Stimulated activated CD8-positive, alpha-beta memory T cell treated with anti-CD3 and anti-CD28 coated beads, Interleukin-12 subunit alpha, Interleukin-12 subunit beta, amount 100 ng/mL, for 24 hours (primary cell): ENCODE measurements around the gene TLL1.

ENCODE experiments used
- DNase-seq: peaks from one replicate; pipeline ENCODE4 v3.0.0-alpha.2; 2020; ENCODE audit errors: extremely low read depth

TLL1 gene

DNA sequence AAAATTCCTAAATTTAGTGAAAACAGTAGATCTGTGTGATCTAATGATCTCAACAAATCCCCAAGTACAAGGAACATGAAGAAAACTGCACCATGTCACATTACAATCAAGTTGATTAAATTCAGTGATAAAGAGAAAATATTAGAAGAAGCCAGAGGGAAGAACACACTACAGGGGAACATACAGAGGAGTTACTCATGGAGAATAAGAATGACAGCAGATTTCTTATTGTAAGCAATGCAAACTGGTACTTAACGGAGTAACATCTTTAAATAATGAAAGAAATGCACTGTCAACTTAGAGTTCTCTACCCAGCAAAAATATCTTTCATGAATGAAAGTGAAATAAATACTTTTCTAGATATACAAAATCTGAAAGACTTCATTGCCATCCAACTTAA lies 21.1 kb downstream of the TLL1 start:
- DNase-seq, result no peak

DNA sequence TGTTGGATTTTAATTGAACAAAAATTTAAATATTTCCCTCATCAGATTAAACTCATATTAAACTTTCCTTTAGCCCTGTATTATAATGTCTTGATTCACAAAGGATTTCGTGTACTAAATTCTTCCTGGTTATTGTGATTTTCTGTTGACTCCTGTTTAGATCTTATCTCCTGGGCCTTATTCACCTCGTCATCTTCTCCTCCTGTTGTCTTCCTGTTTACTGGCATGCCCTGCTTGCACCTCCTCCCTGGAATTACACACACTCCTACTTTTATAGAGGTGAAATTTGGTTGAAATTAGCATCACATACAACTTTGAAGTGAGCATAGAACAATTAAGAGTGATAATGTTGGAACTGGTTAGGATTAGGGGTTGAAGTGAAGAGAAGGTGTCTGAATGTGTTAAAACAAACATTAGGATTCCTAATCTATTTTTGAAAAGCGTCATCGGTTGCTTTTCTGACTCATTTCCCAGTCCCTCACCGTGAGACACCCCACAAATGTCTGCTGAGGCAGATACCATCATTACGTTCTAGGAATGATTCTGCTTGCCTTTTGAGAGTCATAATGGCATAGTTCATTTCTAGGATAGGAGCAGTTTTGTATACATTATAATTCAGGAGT lies 32.5 kb downstream of the TLL1 start:
- DNase-seq, result no peak

GRCh38 chr4:165906272-165906671 lies 33.2 kb downstream of the TLL1 start:
- DNase-seq, result no peak

DNA sequence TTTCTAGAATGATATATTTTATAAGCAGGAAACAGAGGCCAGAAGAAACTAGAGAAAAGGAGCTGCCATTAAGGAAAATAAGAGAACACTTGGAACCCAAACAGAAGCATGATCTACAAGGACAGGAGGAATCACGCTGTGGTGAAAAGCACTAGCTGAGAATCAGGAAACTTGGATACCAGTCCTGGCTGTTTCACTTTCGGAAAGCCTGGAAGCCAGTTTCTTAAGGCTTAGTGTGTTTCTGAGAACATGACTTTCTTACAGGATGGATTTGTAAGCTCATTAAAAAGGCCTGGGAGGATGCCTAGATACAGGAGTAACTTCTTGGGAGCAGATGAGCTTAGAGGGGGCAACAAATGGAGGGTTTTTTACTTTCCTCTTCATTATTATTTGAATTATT lies 36.9 kb downstream of the TLL1 start:
- no peak for DNase-seq

- DNase-seq, result no peak
These were observed 42.2 kb downstream of the TLL1 start for GRCh38 chr4:165915215-165915614.

DNA sequence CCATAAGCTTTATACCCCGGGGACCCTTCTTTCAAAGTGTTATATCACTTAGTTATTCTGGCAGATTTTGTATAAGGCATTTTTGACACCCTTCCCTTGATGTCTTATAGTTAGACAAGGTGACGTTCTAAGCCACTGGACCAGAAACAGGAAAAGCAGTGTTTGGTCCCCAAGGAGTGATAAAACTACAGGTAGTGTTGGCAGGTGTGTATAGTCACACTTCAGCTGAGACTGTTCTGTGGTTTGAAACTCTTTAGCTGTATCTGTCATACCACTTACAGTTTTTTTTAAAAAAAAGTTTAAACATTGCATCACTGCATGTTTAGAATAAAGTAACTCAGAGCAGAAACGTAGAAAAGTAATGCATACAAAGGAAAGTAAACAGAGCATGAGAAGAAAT lies 48.5 kb downstream of the TLL1 start:
- DNase-seq, result no peak

DNA sequence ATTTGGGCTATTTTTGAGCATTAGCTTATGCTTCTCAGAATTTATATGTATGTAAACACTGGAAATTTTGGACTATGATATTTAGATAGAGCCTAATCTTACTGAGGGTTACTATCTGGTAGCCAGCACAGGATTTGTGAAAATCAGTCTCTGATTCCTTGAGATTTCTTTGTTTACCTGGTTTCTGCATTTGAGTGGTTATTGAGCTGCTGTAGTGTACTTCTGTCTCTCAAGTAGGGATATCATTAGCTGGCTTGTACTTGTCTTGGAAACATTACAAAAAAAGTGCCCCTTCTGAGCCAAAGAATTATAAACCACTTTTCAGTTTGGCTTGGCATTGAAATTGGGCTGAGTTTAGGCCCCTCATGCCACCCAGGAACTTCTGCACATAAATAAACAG lies 49.7 kb downstream of the TLL1 start:
- DNase-seq, result no peak

DNA sequence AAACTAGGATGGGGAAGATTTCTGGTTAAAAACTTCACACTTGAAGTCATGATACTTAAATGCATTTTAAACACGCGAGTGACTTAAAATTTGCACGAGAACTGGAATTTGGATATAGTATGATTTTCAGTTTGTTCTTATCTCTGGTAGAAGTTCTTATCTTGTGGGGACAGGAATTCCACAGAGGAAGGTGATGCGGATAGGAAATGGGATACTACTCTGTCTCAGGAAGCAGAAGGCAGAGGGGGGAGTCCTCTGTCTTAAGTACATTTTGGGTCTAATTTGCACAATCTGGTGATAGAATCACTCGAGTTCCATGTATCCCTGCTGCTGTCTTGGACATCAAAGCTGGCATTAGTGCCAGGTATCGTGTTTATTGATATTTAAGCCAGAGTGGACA lies 53.3 kb downstream of the TLL1 start:
- no peak for DNase-seq

DNA sequence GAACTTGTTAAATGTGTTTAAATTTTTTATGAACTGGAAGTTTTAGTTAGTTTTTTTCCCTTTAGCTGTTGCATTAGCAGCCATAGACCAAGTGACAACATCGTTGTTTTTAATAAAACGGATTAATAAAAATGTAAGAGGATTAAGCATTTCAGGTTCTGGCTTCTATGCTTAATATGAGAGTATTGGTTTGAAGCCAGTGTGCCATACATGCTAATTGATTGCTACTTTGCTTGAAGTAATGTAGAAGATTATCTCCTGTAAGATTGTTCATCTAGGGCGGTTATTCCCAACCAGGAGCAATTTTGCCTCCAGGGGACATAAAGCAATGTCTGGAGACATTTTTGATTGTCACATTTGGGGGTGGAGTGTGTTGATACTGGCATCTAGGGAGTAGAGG lies 54.3 kb downstream of the TLL1 start:
- DNase-seq, result no peak

- DNase-seq, result no peak
These were observed 54.8 kb downstream of the TLL1 start for GRCh38 chr4:165927815-165928214.

GRCh38 chr4:165928601-165929000 lies 55.6 kb downstream of the TLL1 start:
- no peak for DNase-seq

DNA sequence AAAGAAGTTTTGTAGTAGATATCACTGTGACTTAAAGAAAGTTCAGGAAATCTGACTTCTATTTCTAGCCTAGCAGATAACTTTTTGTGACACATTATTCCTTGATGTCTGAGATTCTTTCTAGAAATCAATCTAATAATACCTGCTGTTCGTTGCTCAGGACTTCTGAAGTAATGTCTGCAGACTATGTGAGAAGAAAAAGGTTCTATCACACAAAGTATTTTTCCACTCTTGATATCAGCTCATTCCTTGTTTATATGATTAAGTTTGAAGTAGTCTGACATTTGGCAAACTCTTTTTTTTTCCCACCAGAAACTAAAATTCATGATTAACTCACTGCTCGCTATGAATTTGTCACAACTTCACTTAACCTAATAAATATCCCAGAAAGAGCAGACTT lies 56.6 kb downstream of the TLL1 start:
- DNase-seq, result no peak

GRCh38 chr4:165931741-165932140 lies 58.7 kb downstream of the TLL1 start:
- DNase-seq, result no peak

- DNase-seq, result no peak
These were observed 71.9 kb downstream of the TLL1 start for GRCh38 chr4:165944900-165945299.

DNA sequence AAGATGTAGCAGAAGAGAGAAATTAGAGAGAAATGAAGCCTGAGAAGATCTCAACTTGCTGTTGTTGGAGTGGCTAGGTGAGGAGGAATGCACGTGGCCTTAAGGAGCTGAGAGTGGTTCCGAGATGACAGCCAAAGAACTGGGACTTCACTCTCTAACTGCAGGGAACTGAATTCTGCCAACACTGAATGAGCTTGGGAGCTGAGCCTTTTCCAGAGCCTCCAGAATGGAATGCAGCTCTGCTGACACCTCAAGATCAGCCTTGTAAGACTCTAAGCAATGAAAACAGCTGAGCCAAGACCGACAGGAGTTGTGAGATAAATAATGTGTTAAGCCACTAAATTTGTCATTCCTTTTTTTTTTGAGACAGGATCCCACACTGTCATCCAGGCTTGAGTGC lies 73.0 kb downstream of the TLL1 start:
- no peak for DNase-seq

DNA sequence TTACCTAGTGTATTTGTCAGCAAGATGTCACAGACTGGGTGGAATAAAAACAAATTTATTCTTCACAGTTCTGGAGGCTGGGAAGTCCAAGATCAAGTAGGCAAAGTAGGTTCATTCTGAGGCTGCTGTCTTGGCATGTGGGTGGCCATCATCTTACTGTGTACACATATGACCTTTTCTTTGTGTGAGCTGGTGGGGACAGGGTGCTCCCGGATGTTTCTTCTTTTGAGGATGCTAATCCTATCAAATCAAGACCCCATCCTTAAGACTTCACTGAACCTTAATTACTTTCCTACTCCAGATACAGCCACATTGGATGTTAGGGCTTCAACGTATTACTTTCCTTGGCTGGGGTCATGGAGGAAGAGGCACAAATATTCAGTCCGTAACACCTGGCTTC lies 74.0 kb downstream of the TLL1 start:
- DNase-seq, result no peak

DNA sequence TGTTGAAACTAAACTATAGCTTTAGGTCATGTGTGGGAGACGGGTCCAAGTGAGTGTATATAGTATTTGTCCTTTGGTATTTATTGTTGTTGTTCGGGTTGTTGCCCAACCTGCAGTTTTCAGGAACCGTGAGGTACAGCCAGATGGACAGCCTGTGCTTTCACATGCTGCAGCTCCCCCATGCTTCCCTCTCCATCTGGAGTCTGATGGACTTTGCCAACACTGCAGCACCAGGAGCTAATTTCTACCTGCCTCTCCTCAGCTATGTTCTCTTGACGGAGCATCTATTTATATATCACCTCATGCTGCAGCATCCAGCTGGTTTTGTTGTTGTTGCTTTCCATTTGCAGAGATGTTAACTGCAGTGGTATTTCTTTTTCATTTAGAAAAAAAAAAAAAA lies 80.1 kb downstream of the TLL1 start:
- DNase-seq, result no peak

DNA sequence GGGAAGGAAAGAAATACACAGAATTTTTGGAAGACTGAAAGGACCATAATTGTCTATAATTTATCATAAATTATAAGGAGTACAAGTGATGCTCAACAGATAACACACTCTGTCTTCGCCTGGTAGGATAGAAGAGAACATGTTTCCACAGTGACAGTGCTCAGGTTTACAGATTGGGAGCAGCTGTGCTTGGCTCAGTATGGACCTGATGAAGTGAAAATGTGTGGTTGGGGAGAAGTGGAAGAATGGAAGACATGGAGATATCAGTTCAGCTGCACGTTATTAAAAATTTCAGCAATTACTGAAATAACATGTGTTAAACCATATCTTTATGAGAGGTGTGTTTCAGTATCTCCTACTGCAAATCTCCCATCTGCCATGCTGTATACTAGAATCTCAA lies 90.6 kb downstream of the TLL1 start:
- no peak for DNase-seq

- DNase-seq, result no peak
These were observed 91.6 kb downstream of the TLL1 start for GRCh38 chr4:165964591-165964990.

DNA sequence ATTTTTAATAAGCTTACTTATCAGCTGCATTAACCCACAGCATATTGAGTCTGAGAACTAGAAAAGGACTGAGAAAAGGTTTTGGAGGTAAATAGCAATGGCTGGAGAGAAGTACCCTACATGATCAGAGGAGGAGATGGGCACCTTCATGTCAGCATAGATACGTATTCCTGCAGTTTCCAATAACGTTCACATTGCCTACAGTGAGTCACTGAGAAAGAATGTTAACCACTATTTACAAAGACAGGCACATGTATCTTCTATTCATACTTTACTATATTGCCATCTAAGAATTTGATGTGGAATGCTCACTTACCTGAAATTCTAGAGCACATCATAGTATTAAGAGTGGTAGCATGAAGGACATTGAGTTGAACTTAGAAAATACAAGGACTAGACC lies 92.5 kb downstream of the TLL1 start:
- no peak for DNase-seq

DNA sequence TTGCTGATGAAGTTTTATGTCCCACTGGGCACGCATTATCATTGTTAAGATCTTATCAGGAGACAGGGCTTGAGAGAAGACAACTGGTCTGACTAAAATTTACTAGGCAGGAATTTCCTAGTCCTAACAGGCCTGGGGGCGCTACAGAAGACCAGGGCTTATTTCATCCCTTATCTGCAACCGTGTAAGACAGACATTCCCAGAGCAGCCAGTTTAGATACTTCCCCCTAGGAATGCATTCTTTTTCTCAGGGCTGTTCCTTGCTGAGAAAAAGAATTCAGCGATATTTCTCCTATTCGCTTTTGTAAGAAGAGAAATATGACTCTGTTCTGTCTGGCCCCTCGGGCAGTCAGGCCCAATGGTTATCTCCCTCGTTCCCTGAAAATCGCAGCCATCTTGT lies 93.8 kb downstream of the TLL1 start:
- no peak for DNase-seq

DNA sequence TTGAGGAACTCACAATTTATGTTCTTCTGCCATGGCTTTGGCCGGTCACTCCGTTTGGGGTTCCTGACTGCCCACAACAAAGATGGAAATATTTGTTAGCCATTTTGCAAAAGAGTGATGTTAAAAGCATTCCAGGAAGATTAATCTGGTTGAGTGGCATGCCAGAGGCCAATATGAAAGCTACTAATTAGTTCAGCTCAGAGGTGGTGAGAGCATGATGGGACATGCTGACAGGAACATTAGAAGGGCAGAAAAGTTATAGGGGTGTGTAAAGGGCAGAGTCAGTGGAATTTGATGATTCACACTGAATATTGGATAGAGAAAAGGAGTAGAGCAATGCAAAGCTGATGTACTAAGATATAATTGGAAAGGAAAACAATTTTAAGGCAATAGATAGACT lies 94.4 kb downstream of the TLL1 start:
- no peak for DNase-seq

DNA sequence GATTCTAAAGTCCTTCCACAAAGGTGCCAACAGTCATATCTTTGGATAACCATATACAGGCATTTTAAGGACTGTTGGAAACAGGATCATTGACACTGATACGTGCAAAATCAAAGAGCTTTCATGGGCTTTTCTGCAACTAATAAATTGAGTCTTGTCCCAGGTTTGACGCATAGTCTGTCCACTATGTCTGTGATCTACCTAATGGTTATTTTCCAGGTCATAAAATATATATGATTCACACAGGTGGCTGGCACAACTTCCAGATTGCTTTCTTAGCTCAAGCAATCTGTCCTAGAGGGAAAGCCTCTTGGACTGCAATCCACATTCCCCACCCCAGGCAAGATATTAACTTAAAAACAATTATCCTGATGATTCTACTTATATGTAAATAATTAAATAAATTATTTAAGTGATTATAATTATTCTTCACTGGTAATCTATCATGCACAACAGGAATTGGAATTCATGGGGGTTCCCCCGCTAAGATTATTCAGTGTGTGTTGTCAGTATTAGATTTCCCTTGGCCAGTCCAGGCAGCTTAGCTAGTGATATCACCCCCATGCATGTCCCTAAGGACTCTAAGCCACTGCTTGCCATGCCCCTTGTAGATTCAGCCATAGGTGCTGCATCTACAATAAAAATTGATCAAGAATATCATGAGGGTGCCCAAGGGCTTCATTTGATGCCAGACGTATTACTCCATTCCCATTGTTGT lies 97.8 kb downstream of the TLL1 start:
- no peak for DNase-seq

GRCh38 chr4:165971446-165971845 lies 98.4 kb downstream of the TLL1 start:
- DNase-seq, result no peak
